Caco-2 (cell line): ENCODE results near the gene TSC22D3. TPM values are rescaled to one million over a fixed set of nuclear protein-coding genes. Genes with fewer than 3 reads are reported as not detected.

Source experiments
- total RNA-seq: library from RNA; stranded (reverse); gene quantifications from 2 replicates; pipeline ENCODE4 v1.2.3, GENCODE V29; 2022

Gene TSC22D3
- total RNA-seq, 1 experiment from 2014 or later: 2.2 TPM

Other genes with a start within 250 kb of the TSC22D3 start
- gene PRPS1, start 147.3 kb downstream of the TSC22D3 start, total RNA-seq: 30.0 and 34.3 TPM in 2 replicates
- gene NCBP2L, start 1.9 kb upstream of the TSC22D3 start, total RNA-seq: not detected in 2 replicates
- gene MID2, start 50.1 kb upstream of the TSC22D3 start, total RNA-seq: 1.8 and 1.9 TPM in 2 replicates
- gene TEX13B, start 206.6 kb upstream of the TSC22D3 start, total RNA-seq: not detected in 2 replicates